ENCODE results near the gene ERCC6.

Gene ERCC6

DNA sequence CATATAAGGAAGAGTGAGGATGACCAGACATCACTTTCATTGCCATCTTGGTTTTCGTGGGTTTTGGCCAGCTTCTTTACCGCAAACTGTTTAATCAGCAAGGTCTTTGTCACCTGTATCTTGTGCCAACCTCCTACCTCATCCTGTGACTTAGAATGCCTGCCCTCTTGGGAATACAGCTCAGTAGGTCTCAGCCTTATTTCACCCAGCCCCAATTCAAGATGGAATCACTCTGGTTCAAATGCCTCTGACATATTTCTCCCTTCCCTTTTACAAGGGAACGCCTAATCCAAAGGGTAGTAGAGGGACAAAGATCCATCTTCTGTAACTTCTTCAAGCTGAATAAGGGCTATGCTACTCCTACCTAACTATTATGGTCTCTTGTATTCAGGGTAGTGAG is 4.7 kb upstream of the ERCC6 start:
- DNase-seq, result no peak

DNA sequence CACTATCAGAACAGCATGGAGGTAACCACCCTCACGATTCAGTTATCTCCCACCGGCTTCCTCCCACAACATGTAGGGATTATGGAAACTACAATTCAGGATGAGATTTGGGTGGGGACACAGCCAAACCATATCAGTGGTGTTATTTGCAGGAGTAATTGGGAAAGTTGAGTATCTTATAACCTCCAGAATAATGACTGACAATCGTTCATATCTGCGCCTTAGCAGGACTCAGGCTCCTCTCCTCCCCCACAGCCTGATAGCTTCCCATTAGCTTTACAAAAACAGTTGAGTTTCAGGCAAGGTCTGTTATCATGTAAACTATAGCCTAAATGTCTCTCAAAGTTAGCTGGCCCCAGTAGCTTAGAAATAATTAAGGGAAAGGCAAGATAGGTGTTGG is 3.4 kb upstream of the ERCC6 start:
- no peak for DNase-seq

GRCh38 chr10:49541762-49542161 is 2.8 kb upstream of the ERCC6 start:
- DNase-seq, result no peak

DNA sequence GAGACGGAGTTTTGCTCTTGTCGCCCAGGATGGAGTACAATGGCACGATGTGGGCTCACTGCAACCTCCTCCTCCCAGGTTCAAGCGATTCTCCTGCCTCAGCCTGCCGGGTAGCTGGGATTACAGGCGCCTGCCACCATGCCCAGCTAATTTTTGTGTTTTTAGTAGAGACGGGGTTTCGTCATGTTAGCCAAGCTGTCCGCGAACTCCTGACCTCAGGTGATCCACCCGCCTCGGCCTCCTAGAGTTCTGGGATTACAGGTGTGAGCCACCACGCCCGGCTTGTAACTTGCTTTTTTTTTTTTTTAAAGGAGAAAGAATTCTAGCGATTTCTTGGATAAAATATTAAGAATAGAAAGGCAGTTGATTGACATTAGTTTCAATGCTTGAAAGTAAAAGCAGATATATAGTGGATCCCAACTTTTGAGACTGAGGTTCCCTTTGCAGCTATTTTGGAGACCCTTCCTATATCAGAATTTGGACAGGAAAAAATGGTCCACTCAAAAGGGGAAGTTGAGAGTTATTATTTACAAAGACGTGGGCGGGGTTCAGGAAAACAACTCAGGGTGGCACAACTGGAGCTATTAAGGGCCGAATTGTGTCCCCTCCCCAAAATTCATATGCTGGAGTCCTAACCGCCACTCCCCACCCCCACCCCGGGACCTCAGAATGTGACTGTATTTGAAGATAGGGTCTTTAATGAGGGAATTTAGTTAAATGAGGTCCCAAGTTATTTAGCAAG is 1.3 kb upstream of the ERCC6 start:
- DNase-seq, result no peak

- DNase-seq, result peak; percentile 3
Observed at GRCh38 chr10:49539320-49539885, 482 bp upstream of the ERCC6 start.

GRCh38 chr10:49534670-49535381 is 4.1 kb downstream of the ERCC6 start:
- no peak for DNase-seq

DNA sequence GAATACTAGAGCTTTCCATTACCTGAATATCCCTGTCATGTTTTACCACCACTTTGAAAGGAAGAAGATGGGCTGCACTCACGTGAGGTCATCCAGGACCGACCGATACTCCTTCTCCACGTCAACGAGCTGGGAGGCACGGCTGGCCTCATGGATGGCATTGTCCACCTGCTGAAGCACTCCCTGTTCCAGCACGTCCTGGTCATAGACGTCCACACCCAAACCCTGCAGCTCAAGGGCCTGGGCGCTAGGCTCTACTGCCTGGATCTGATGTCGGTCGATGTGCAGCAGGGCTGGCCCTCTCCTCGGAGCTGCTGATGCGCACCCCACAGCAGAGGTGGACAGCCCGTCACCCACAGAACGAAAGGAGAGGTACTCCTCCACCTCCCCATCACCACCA is 6.5 kb downstream of the ERCC6 start:
- no peak for DNase-seq

GRCh38 chr10:49528977-49529506 is 9.9 kb downstream of the ERCC6 start:
- DNase-seq, result no peak

DNA sequence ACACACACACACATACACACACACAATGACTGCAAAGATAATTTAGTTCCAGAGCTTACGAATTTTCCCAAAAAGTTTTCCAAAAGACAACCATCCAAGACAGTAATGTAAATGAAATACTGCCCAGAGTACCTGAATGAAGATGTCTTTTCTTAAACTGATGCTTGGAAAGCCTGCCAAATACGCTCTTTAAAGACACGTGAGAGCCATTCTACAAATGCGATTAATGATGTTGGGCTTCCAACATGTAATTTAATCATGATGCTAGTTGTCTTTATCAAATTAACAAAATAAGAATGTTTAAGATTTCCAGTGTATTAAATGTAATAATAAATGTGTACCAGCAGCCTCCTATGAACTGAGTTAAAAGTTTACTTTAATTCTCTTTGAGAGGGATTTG is 11.1 kb downstream of the ERCC6 start:
- no peak for DNase-seq

GRCh38 chr10:49527061-49527460 is 11.9 kb downstream of the ERCC6 start:
- DNase-seq, result no peak

DNA sequence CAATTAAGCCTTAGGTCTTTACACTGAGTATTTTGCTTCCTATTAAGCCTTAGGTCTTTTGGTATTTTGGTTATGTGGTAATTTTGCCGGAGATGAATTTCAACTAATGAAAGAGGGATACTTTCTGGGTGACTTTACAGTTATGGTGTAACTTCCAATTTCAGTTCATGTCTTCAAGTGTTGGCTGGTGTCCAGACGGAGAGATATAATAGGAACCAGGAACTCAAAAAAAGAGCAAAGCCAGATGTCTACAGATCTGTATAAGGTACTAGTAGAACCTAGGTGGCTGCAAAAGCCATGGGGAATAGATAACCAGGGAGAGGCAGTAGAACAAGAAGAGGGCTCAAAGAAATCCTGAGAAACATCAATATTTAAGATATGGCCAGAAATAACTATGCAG is 12.3 kb downstream of the ERCC6 start:
- no peak for DNase-seq

DNA sequence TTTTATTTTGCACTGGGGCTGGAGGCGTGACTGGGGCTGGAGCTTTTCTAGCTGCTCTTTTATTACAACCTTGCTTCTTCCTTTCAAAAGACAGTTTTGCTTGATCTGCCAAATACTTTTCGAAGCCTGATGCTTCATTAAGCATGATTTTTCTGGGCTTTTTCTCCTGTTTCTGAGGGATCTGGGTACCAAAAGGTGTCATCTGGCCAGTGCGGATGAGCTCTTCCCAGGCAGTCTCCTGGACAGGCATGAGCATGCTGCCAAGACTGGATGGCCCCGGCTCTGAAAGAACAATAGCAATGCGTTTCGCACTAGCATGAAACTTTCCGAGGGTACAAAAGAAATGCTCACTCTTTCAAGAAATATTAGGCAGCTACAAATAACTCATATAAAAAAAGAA is 14.4 kb downstream of the ERCC6 start:
- DNase-seq, result no peak

- DNase-seq, result no peak
Observed at GRCh38 chr10:49523301-49523700, 15.6 kb downstream of the ERCC6 start.

DNA sequence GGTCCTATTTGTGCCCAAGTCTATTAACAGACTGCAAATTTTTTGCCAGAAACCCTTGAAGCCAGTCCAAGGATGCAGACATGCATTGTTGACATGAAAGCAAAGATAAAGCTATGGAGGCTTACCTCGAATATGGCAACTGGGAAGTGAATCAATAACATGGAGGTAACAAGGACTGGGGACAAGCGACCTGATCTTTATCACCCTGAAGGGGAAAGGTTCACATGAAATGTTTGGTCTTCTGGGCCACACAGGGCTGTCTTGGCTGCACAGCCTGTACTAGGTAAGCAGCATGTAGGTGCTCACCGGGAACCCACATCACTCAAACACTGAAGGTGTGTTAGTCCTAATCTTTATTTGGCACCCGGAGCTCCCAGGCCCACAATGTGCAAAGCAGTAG is 17.9 kb downstream of the ERCC6 start:
- no peak for DNase-seq

- DNase-seq, result no peak
Observed at GRCh38 chr10:49520122-49520775, 18.7 kb downstream of the ERCC6 start.

- no peak for DNase-seq
Observed at GRCh38 chr10:49519717-49520116, 19.2 kb downstream of the ERCC6 start.

GRCh38 chr10:49518982-49519578 is 19.8 kb downstream of the ERCC6 start:
- DNase-seq, result peak; percentile 16

DNA sequence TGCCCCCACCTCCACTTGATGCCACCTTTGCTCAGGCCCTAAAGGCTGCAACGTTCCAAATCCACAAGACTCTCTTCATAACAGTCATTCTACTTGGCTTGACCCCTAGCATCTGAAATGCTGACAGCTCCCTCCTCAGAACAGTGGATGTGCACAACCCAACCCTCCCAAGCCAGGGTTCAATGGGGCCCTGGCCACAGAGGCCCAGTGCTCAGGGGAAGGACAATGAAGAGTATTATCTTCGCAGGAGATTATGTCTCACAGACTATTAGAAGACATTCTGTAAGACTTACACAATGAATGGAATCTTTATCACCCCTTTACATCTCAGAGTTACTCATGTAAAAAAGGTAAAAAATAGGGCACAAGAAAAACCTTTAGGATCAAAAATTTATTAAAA is 20.4 kb downstream of the ERCC6 start:
- DNase-seq, result no peak

DNA sequence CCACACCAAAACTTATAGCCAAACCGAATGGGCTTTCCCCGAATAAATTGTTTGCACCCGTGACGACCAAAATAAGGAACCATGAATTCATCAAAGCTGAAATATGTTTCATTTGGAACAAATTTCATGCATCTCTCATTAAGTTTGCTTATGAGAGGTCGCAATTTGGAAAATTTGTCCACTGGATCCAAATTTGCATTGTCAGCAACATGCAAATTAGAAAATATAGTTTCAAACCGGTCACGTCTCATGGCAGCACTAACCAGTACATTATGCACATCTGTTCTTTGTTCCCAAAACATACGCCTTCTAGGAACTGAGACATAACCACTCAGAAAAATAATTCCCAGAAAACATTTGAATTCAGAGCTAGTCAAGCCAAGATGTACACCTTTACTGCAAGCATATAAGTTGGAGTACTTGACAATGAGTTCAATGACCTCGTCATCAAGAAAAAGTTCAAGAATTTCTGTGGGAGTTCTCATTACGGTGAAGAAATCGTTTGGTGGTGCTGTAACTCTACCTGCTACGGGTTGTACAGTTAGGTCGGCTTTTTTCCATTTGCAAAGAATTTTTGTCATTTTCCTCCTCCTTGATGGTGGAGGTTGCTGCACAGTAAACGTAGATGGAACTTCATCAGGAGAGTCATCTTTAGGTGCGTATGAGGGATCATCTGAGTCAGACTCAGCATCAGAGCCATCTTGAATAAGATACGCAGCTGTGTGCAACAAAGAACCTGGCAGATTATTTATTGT is 22.5 kb downstream of the ERCC6 start:
- no peak for DNase-seq

DNA sequence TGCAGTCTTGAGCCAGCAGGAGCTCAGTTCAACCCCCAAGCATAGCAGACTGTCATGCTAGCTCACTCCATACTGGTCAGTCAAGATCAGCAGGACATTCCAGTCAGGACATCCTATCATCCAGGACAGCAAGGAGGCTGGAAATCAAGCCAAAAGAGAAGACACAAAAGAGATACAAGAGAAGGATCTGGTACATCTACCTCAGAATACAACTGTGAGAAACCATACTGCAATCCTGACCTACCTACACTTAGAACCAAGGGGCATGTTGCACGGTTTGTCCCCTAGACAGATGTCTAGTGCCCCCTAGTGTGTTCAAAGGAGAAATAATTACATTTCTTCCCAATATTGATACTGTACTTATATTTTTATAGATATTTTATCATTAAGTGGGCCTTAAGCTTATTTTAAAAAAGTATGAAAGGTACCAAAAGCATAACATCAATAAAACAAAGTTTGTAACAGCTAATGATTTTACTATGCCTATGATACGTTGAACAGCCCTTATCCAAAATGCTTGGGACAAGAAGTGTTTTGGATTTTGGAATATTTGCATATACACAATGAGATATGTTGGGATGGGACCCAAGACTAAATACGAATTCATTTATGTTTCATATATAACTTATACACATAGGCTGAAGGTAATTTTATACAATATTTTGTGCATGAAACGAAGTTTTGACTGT is 26.7 kb downstream of the ERCC6 start:
- no peak for DNase-seq

- no peak for DNase-seq
Observed at GRCh38 chr10:49509771-49510303, 29.1 kb downstream of the ERCC6 start.

Measured in NCI-H1694 (cell line).